H9 (cell line): ENCODE results near the gene BCL2L1. TPM values are rescaled to one million over a fixed set of nuclear protein-coding genes. Genes with fewer than 3 reads are reported as not detected.

Source experiments
- DNase-seq: peaks from one replicate; pipeline ENCODE4 v3.0.0-alpha.2; 2017
- H2AFZ ChIP-seq: one replicate; pipeline ENCODE4 v1.6.1; 2013; ENCODE audit warnings: mild to moderate bottlenecking, low read length, control low read depth, moderate library complexity
- H2AK5ac ChIP-seq: 2 replicates; pipeline ENCODE4 v1.6.1; 2013; ENCODE audit warnings: low read length, control low read depth, mixed read lengths; ENCODE audit not compliant: insufficient read length
- H2BK120ac ChIP-seq: one replicate; pipeline ENCODE4 v1.6.1; 2013; ENCODE audit warnings: low read depth, mild to moderate bottlenecking, low read length, control low read depth, inconsistent platforms; ENCODE audit not compliant: poor library complexity, severe bottlenecking
- H2BK12ac ChIP-seq: 2 replicates; pipeline ENCODE4 v1.6.1; 2013; ENCODE audit warnings: low read length, control low read depth, mixed read lengths, low read depth; ENCODE audit not compliant: insufficient read length
- H2BK15ac ChIP-seq: 2 replicates; pipeline ENCODE4 v1.6.1; 2013; ENCODE audit warnings: low read depth, low read length, control low read depth
- H2BK20ac ChIP-seq: one replicate; pipeline ENCODE4 v1.6.1; 2013; ENCODE audit warnings: low read depth, mild to moderate bottlenecking, low read length, control low read depth, inconsistent platforms; ENCODE audit not compliant: poor library complexity, severe bottlenecking
- H2BK5ac ChIP-seq: 2 replicates; pipeline ENCODE4 v1.6.1; 2013; ENCODE audit warnings: low read length, control low read depth, mixed read lengths; ENCODE audit not compliant: insufficient read length
- H3K14ac ChIP-seq: 2 replicates; pipeline ENCODE4 v1.6.1; 2013; ENCODE audit warnings: low read length, control low read depth; ENCODE audit not compliant: insufficient read depth
- H3K18ac ChIP-seq: 2 replicates; pipeline ENCODE4 v1.6.1; 2013; ENCODE audit warnings: low read depth, mild to moderate bottlenecking, mixed read lengths, low read length, control low read depth; ENCODE audit not compliant: insufficient read length
- H3K23ac ChIP-seq: 2 replicates; pipeline ENCODE4 v1.6.1; 2013; ENCODE audit warnings: low read length, control low read depth, mixed read lengths, low read depth; ENCODE audit not compliant: insufficient read length
- H3K23me2 ChIP-seq: 2 replicates; pipeline ENCODE4 v1.6.1; 2013; ENCODE audit warnings: low read depth, mild to moderate bottlenecking, mixed read lengths, low read length, control low read depth; ENCODE audit not compliant: insufficient read length, poor library complexity, severe bottlenecking
- H3K27ac ChIP-seq: 2 replicates; pipeline ENCODE4 v1.5.1; 2013; ENCODE audit warnings: low read length, control low read depth, mixed read lengths, low read depth; ENCODE audit not compliant: insufficient read length
- H3K27me3 ChIP-seq: 2 replicates; pipeline ENCODE4 v1.6.1; 2013; ENCODE audit warnings: low read length, control low read depth, inconsistent platforms; ENCODE audit not compliant: insufficient read depth
- H3K4ac ChIP-seq: 2 replicates; pipeline ENCODE4 v1.6.1; 2013; ENCODE audit warnings: low read depth, mild to moderate bottlenecking, control low read depth, inconsistent platforms, low read length, moderate library complexity
- H3K4me1 ChIP-seq: 2 replicates; pipeline ENCODE4 v1.6.1; 2013; ENCODE audit warnings: low read length, control low read depth, inconsistent platforms; ENCODE audit not compliant: insufficient read depth
- H3K4me2 ChIP-seq: 2 replicates; pipeline ENCODE4 v1.6.1; 2013; ENCODE audit warnings: low read length, control low read depth, mixed read lengths; ENCODE audit not compliant: insufficient read length, insufficient read depth
- H3K56ac ChIP-seq: 2 replicates; pipeline ENCODE4 v1.6.1; 2013; ENCODE audit warnings: low read depth, mild to moderate bottlenecking, mixed read lengths, low read length, control low read depth; ENCODE audit not compliant: insufficient read length
- H3K79me1 ChIP-seq: 2 replicates; pipeline ENCODE4 v1.6.1; 2013; ENCODE audit warnings: low read depth, mild to moderate bottlenecking, moderate library complexity, low read length, control low read depth, inconsistent platforms; ENCODE audit not compliant: insufficient read depth, poor library complexity, severe bottlenecking
- H3K79me2 ChIP-seq: 2 replicates; pipeline ENCODE4 v1.6.1; 2013; ENCODE audit warnings: low read length, control low read depth, inconsistent platforms; ENCODE audit not compliant: insufficient read depth
- H3K9ac ChIP-seq: 2 replicates; pipeline ENCODE4 v1.6.1; 2013; ENCODE audit warnings: low read length, control low read depth, mixed read lengths; ENCODE audit not compliant: insufficient read length; ENCODE audit errors: extremely low read depth
- H3K9me3 ChIP-seq: one replicate; pipeline ENCODE4 v1.6.1; 2013; ENCODE audit warnings: low read depth, low read length, inconsistent platforms; ENCODE audit not compliant: control insufficient read depth
- H3T11ph ChIP-seq: one replicate; pipeline ENCODE4 v1.6.1; 2013; ENCODE audit warnings: mild to moderate bottlenecking, low read length, control low read depth, inconsistent platforms
- H4K20me1 ChIP-seq: one replicate; pipeline ENCODE4 v1.6.1; 2013; ENCODE audit not compliant: control insufficient read depth, insufficient read length, insufficient read depth
- H4K5ac ChIP-seq: 2 replicates; pipeline ENCODE4 v1.6.1; 2013; ENCODE audit warnings: low read depth, mild to moderate bottlenecking, mixed read lengths, low read length, control low read depth; ENCODE audit not compliant: insufficient read length
- H4K8ac ChIP-seq: replicated peaks from 2 replicates; pipeline ENCODE4 v1.6.1; 2013; ENCODE audit warnings: low read length, control low read depth, mixed read lengths, low read depth; ENCODE audit not compliant: insufficient read length
- H4K91ac ChIP-seq: 2 replicates; pipeline ENCODE4 v1.6.1; 2013; ENCODE audit warnings: low read depth, mild to moderate bottlenecking, moderate library complexity, mixed read lengths, low read length, control low read depth; ENCODE audit not compliant: insufficient read length
- H3K27ac Mint-ChIP-seq, 3 experiments: 2 replicates in 2 of 3; 3 replicates in 1 of 3; pipeline ENCODE4 v1.8.0; 2020 to 2021; ENCODE audit warnings: mixed read lengths in 3 of 3, mild to moderate bottlenecking in 1 of 3, moderate library complexity in 1 of 3
- H3K27me3 Mint-ChIP-seq: 2 replicates; pipeline ENCODE4 v1.8.0; 2021; ENCODE audit warnings: low read depth, mild to moderate bottlenecking, moderate library complexity, mixed read lengths
- H3K36me3 Mint-ChIP-seq, 3 experiments: 2 replicates in 2 of 3; 3 replicates in 1 of 3; pipeline ENCODE4 v1.8.0; 2020 to 2021; ENCODE audit warnings: low read depth in 3 of 3, mixed read lengths in 3 of 3; ENCODE audit not compliant: insufficient read depth in 1 of 3
- H3K4me1 Mint-ChIP-seq, 2 experiments: 2 replicates each; pipeline ENCODE4 v1.8.0; 2020; ENCODE audit warnings: mixed read lengths in 2 of 2
- H3K4me3 Mint-ChIP-seq, 2 experiments: 2 replicates in 1 of 2; 3 replicates in 1 of 2; pipeline ENCODE4 v1.8.0; 2020 to 2021; ENCODE audit warnings: mild to moderate bottlenecking in 2 of 2, mixed read lengths in 2 of 2, moderate library complexity in 1 of 2
- H3K9me3 Mint-ChIP-seq, 2 experiments: 2 replicates in 1 of 2; 3 replicates in 1 of 2; pipeline ENCODE4 v1.8.0; 2020; ENCODE audit warnings: mild to moderate bottlenecking in 2 of 2, mixed read lengths in 2 of 2, moderate library complexity in 1 of 2
- CTCF ChIP-seq: fragments of 200-600 bp; sonication (generic); conservative IDR thresholded peaks from 3 replicates; pipeline ENCODE4 v1.8.0; 2021; ENCODE audit warnings: antibody characterized with exemption, mild to moderate bottlenecking
- WGBS: extraction: QIAGEN DNeasy Blood & Tissue Kit; methylation state at CpG from one replicate; pipeline ENCODE4 v1.1.7; 2013; ENCODE audit warnings: missing lambda C conversion rate, low lambda C conversion rate, mixed read lengths; ENCODE audit not compliant: insufficient read length; ENCODE audit errors: extremely low coverage; 5-methylcytosine and 5-hydroxymethylcytosine counted together
- total RNA-seq: library from RNA; stranded (reverse); gene quantifications from 2 replicates; pipeline ENCODE4 v1.2.1, GENCODE V29; 2021

Gene BCL2L1
- total RNA-seq, 1 experiment from 2014 or later, result 105 TPM

- H3K36me3 Mint-ChIP-seq, result no peaks in the 10 kb centered on the region
- Histone ChIP-seq H3K23ac (no peak overlapping the region), H2BK120ac (no peak overlapping the region), H3T11ph (no peak overlapping the region), H2BK15ac (no peak overlapping the region), H3K79me1 (no peaks in the 10 kb centered on the region), H2BK5ac (no peak overlapping the region), H3K9ac (no peak overlapping the region), H3K56ac (no peak overlapping the region), H3K9me3 (no peaks in the 10 kb centered on the region), H4K91ac (no peak overlapping the region), H4K8ac (no peak overlapping the region), H4K20me1 (peaks cover 2% of the 10 kb centered on the region), H3K14ac (no peak overlapping the region), H3K4me2 (no peak overlapping the region), H3K4me1 (no peaks in the 10 kb centered on the region), H2BK20ac (no peak overlapping the region), H3K79me2 (no peaks in the 10 kb centered on the region), H2BK12ac (no peak overlapping the region), H2AK5ac (no peak overlapping the region), H3K23me2 (no peaks in the 10 kb centered on the region), H2AFZ (no peak overlapping the region), H4K5ac (no peak overlapping the region), H3K27me3 (no peaks in the 10 kb centered on the region), H3K27ac (no peak overlapping the region), H3K18ac (no peak overlapping the region), H3K4ac (no peak overlapping the region)
- no peaks in the 10 kb centered on the region for H3K9me3 Mint-ChIP-seq
- no peak overlapping the region for H3K4me3 Mint-ChIP-seq
- no peak for DNase-seq
- peaks cover 1% of the 10 kb centered on the region; the same call in 1 of the 2 replicates for H3K27me3 Mint-ChIP-seq
- H3K4me1 Mint-ChIP-seq, result peaks cover 0 to 2% of the 10 kb centered on the region in 2 experiments; a peak in 2 of 4 replicates
- TF ChIP-seq CTCF, result no peak
- WGBS, result no CpG with 5 or more reads among the region's 40 CpGs
- no peak overlapping the region for H3K27ac Mint-ChIP-seq
These were observed 89.9 kb downstream of the BCL2L1 start for GRCh38 chr20:31632548-31633338.
